Activated CD4-positive, alpha-beta T cell treated with anti-CD3 and anti-CD28 coated beads, Interleukin-2, Interleukin-6, amounts not matched to agents 100 ng/mL and 50 ng/mL, durations not matched to agents 16 hours and 8 hours (primary cell): ENCODE data around the gene DOC2A.
"Not testable (repeated sequence)": the region's sequence is repeated elsewhere in the genome, so short reads cannot be mapped to it uniquely, and the experiment has no call there.

Source experiments
- DNase-seq: peaks from one replicate; pipeline ENCODE4 v3.0.0-alpha.2; 2020

Gene DOC2A

GRCh38 chr16:30026449-30026848 is 15.6 kb upstream of the DOC2A start:
- DNase-seq: no peak

- DNase-seq: no peak
These were observed 14.7 kb upstream of the DOC2A start for GRCh38 chr16:30025574-30025973.

GRCh38 chr16:30025156-30025555 is 14.3 kb upstream of the DOC2A start:
- no peak for DNase-seq

- DNase-seq: no peak
These were observed 13.6 kb upstream of the DOC2A start for GRCh38 chr16:30024451-30024850.

GRCh38 chr16:30023586-30023985 is 12.8 kb upstream of the DOC2A start:
- DNase-seq: no peak

GRCh38 chr16:30022887-30023286 is 12.1 kb upstream of the DOC2A start, which contains the start of gene C16orf92:
Gene C16orf92, plus strand, starts transcription at chr16:30023198. Its CDS starts 143 bp downstream, at chr16:30023341.
- no peak for DNase-seq

- DNase-seq: no peak
These were observed 7.9 kb upstream of the DOC2A start for GRCh38 chr16:30018731-30019158.

- DNase-seq: not testable (repeated sequence)
These were observed 7.1 kb upstream of the DOC2A start for GRCh38 chr16:30017937-30018336.

- no peak for DNase-seq
These were observed 6.4 kb upstream of the DOC2A start for GRCh38 chr16:30017277-30017656.

- DNase-seq: no peak
These were observed 5.9 kb upstream of the DOC2A start for GRCh38 chr16:30016555-30017276.

GRCh38 chr16:30015450-30015849 is 4.6 kb upstream of the DOC2A start:
- not testable (repeated sequence) for DNase-seq

- not testable (repeated sequence) for DNase-seq
These were observed 1.8 kb upstream of the DOC2A start for GRCh38 chr16:30012598-30012997.

- DNase-seq: no peak
These were observed 1.1 kb upstream of the DOC2A start for GRCh38 chr16:30011714-30012504.

GRCh38 chr16:30009990-30010843 is 610 bp downstream of the DOC2A start:
- no peak for DNase-seq

GRCh38 chr16:30009085-30009862 is 1.6 kb downstream of the DOC2A start:
- no peak for DNase-seq

GRCh38 chr16:30007378-30007895 is 3.4 kb downstream of the DOC2A start:
- no peak for DNase-seq

- DNase-seq: no peak
These were observed 4.0 kb downstream of the DOC2A start for GRCh38 chr16:30006659-30007377.

GRCh38 chr16:30006095-30006473 is 4.7 kb downstream of the DOC2A start:
- no peak for DNase-seq

- peak; percentile 46 for DNase-seq
These were observed 5.3 kb downstream of the DOC2A start for GRCh38 chr16:30005341-30006094.

- DNase-seq: no peak
These were observed 6.0 kb downstream of the DOC2A start for GRCh38 chr16:30004811-30005242.

- DNase-seq: no peak
These were observed 6.4 kb downstream of the DOC2A start for GRCh38 chr16:30004424-30004776.
